Amniotic epithelial cell (primary cell): ENCODE measurements around the gene SBNO1.

ENCODE experiments used
- DNase-seq: peaks from one replicate; pipeline ENCODE4 v3.0.0-alpha.2; 2010; ENCODE audit warnings: low read depth

SBNO1 gene

DNA sequence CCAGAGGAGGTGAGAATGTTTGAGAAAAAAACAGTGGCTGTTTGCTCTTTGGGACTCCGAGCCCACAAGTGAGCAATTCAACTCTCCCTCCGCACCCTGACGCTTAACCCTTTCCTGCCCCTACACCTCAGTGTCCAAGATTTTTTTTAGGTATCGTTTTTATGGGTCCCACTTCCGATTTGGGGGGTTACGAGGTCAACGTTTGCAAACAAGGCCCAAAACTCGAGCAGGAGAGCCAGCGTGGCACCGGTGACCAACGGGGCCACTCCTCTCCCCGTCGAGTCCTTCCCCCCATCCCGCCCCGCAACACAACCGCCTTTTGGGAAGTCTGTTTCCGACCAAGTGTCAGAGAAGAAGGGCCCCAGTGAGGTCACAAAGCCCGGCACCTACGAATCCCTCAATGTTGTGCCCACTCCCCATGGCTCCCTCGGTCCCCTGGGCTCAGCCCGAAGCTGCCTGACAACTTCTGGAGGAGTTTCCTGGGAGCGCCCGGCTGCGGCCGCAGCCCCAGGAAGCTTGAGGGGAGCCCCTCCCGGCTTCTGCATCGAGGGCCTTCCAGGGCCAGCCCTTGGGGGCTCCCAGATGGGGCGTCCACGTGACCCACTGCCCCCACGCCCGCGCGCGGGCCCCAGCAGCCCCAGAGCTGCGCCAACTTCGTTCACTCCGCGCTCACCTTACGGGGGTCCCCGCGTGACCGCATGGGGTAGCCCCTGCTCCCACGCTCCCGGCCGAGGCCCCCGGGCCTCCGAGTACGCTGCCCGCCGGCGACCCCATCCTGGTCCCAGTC is 94.2 kb downstream of the SBNO1 start:
- DNase-seq: peak; percentile 15

- DNase-seq: no peak
Measured at GRCh38 chr12:123269896-123270213, 94.8 kb downstream of the SBNO1 start.

- DNase-seq: peak; percentile 37
Measured at GRCh38 chr12:123269395-123269892, 95.2 kb downstream of the SBNO1 start.

- DNase-seq: no peak
Measured at GRCh38 chr12:123268850-123269249, 95.8 kb downstream of the SBNO1 start.

GRCh38 chr12:123267991-123268843 is 96.4 kb downstream of the SBNO1 start:
- no peak for DNase-seq

DNA sequence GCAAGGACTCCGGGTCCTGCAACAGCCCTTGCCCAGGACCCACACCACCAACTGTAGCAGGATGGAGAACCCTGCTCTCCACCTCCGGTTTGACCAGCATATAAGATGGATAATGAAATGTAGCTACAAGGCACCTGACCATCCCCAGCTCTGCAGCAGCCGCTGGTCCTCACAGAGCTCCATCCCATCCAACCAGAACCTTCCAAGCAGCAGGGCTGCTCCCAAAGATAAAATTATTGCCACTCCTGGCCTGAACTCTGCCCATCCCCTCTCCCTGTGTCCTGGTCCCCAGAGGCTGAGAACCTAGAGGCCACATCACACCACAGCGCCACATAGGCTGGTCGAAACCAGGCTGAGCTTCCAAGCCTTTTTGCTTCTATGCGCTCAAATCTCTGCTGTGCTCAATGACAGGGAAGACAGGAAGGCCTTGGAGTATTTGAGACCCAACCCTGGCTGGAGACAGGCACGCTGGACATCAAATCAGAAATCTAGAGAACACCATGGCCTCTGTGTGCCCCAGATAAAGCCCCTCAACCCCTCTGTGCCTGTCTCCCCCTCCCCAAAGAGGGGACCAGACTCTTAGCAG is 97.2 kb downstream of the SBNO1 start:
- DNase-seq: no peak

- DNase-seq: no peak
Measured at GRCh38 chr12:123266679-123267277, 97.9 kb downstream of the SBNO1 start.

GRCh38 chr12:123265851-123266678 is 98.6 kb downstream of the SBNO1 start:
- no peak for DNase-seq

- no peak for DNase-seq
Measured at GRCh38 chr12:123264642-123265041, 100.0 kb downstream of the SBNO1 start.

DNA sequence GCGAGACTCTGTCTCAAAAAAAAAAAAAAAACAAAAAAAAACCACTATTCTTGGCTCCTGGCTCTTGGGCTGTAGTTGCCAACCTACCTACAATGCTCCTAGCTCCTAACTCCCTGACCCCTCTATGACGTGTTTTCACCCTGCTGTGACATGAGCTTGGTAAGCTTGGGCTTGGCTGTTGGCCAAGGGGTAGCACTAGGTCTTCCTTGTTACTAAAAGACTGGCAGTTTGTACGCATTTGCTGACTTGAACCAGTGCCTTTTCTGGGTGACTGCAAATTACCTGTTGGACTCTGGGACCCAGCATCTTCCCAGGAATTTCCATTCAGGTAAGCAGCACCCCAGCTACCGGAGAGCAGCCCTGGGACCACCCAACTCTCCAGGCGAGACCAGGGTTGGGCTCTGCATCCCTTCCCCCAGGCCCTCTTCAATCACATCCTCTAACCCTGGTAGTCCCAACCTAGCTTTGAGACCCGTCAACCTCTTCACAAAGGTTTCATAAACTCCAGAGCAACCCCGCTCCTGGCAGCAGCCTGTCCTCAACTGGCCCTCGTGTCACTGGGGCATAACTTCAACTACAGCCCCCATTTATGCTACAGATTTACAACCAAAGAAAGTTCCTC is 101.3 kb downstream of the SBNO1 start:
- DNase-seq: no peak

GRCh38 chr12:123261196-123261595 is 103.5 kb downstream of the SBNO1 start:
- no peak for DNase-seq

DNA sequence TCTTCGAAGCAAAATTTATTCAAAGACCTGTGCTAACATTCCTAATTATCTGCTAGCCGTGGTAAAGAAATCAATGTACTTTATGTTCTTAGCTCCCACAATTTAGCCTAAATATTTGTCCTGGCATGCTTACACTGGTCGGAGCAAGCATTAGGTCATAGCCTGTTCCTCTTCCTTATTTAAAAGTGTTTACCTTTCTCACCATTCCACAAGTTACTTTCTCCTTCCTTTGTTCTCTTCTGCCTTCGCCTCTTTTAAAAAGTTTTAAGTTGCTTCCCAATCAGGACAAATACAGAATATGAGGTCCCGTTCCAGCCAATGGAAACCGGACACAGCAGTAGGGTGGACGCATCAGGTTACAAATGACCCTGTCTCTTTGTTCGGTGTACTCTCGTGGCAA is 104.6 kb downstream of the SBNO1 start:
- no peak for DNase-seq

DNA sequence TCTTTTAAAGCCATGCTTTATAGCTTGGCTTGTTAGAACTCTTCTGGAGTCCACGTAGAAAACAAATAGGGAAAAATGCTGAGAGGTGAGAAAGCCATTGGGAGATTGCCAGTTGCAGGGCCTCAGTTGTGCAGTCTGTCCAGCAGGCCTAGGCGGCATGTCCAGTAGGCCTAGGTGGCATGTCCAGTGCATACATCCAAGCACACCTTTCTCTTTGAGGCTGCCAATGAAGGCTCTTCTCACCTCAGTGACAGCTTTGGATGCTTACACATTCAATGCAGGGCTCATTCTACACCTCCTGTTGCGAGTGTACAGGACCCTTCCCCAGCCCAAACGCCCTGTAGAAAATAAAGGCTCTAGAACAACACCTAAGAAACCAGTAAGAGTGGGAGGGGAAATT is 106.1 kb downstream of the SBNO1 start:
- no peak for DNase-seq

DNA sequence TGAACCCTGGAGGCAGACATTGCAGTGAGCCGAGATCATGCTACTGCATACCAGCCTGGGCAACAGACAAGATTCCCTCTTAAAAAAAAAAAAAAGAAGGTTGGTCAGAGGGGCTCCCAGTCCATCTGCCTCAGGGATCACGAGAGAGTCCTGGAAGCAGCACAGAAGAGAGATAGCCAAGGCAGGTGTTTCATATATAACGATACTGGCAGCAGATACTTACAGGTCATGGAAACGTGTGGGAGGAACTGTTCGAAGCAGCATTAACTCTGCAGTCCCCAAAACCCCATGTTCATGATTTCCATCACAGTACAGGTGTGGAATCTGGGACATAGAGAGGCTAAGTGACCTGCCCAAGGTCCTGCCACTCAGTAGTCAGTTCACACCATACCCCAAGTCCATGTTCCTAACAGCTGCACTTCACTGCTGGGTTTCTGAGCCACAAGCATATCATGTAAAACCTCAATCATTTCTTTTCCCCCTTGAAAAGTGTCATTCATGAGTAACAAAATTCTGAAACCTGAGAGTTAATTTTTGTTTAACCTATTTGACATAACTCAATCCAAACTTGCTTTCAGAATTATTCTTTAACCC is 109.7 kb downstream of the SBNO1 start:
- DNase-seq: no peak

- no peak for DNase-seq
Measured at GRCh38 chr12:123253641-123254459, 110.8 kb downstream of the SBNO1 start.

DNA sequence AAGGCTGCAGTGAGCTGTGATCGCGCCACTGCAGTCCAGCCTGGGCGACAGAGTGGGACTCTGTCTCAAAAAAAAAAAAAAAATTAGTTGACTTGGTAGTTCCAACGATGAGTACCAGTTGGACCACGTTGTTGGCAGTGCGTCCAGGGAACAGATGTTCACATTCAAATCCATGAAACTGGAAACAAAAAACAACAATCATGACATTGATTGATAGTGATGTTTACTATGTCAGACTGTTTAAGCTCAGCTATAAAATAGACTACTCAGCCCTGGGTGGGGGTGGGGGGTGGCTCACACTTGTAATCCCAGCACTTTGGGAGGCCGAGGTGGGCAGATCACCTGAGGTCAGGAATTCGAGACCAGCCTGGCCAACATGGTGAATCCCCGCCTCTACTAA is 112.3 kb downstream of the SBNO1 start:
- DNase-seq: peak; percentile 39

DNA sequence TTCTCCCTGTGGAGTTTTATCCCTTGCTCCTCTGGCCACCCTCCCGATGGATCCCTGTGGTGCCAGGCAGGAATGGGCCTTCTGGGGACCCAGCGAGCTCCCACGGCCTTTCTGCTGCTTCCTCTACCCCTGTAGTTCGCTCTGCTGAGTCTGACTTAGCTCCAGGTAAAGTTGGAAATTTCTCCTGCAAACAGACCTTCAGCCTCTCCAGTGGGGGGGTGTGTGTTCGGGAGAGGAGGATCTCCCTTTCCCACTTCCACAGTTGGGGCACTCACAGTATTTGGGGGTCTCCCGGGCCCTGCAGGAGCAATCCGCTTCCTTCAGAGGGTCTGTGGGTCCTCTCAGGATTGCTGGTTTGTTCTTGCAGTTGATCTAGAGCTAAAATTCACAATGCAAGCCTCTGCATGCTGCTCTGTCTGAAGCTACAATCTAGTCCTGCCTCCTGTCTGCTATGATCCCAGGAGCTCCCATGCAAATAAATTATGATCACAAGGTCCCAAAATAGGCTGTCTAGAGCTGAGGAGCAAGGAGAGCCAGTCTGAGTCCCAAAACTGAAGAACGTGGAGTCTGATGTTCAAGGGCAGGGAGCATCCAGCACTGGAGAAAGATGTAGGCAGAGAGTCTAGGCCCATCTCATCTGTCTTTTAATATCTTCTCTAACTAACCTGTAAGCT is 113.1 kb downstream of the SBNO1 start:
- no peak for DNase-seq

- DNase-seq: peak; percentile 69
Measured at GRCh38 chr12:123250471-123251383, 113.9 kb downstream of the SBNO1 start.
